ENCODE data around the gene TST.
A peak's percentile ranks its signal among the peaks of the same experiment; 100 is the strongest.

GRCh38 chr22:37021710-37022482 is 2.6 kb upstream of the TST start:
- TF ChIP-seq TAF1 (IDR thresholded peaks at IDR 0.05; ENCODE audit: control insufficient read depth, extremely low read depth, insufficient read depth, low read length, severe bottlenecking) (no peak), POLR2AphosphoS5 (IDR thresholded peaks at IDR 0.05; ENCODE audit: control insufficient read depth, insufficient read depth, low read depth, low read length) (no peak), SP1 (CRISPR knock-in tag; IDR thresholded peaks at IDR 0.05) (no peak), PTBP1 (IDR thresholded peaks at IDR 0.05; ENCODE audit: low read depth, low read length) (no peak), GABPB1 (CRISPR knock-in tag; IDR thresholded peaks at IDR 0.05) (no peak), MAZ (CRISPR knock-in tag; conservative IDR thresholded peaks at IDR 0.05 in 1 of 2, IDR thresholded peaks at IDR 0.05 in 1 of 2) (no peak), ZBTB11 (CRISPR knock-in tag; IDR thresholded peaks at IDR 0.05) (peak in 1 of 3 experiments; percentile 59; a peak in 1 of 6 replicates)

Measured in K562 (cell line).